ENCODE data around the gene EFCAB8.

The EFCAB8 gene

DNA sequence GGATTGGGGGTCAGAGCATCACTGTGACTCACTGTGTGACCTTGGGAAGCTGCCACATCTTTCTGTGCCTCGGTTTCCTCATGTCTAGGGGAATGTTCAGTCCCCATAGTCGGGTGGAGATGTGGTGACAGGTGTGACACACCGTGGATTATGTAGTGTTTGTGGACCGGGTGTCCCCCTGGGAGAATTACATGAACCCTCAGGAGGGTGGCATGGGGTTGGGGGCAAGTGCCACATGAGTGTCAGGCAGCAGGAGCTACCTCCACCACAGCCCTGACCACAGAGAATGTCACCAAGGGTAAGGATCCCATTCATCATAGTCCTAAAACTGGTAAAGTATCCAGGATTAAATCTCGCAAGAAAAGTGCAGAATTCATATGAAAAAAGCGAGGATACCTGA, 122.3 kb downstream of the EFCAB8 start:
- no peaks in the 10 kb centered on the region for H3K27me3 Mint-ChIP-seq
- H3K9me3 Mint-ChIP-seq: peaks cover 0 to 6% of the 10 kb centered on the region in 2 donors
- DNase-seq (no peak), ATAC-seq (replicated peaks) (no peak)
- H3K27ac Mint-ChIP-seq: peak overlapping the region in 1 of 2 donors; percentile 79
- H3K4me1 Mint-ChIP-seq (ENCODE audit: low read depth in 2 of 2): peaks cover 8 to 12% of the 10 kb centered on the region in 2 donors
- H3K4me3 Mint-ChIP-seq: no peak overlapping the region
- peaks cover 3% of the 10 kb centered on the region for H3K36me3 Mint-ChIP-seq (ENCODE audit: insufficient read depth)

- DNase-seq (no peak), ATAC-seq (replicated peaks) (no peak)
- no peaks in the 10 kb centered on the region for H3K27me3 Mint-ChIP-seq
- peaks cover 3% of the 10 kb centered on the region for H3K36me3 Mint-ChIP-seq (ENCODE audit: insufficient read depth)
- peaks cover 5 to 9% of the 10 kb centered on the region in 2 donors for H3K4me1 Mint-ChIP-seq (ENCODE audit: low read depth in 2 of 2)
- H3K27ac Mint-ChIP-seq: peak overlapping the region in 1 of 2 donors; percentile 79
- H3K9me3 Mint-ChIP-seq: no peaks in the 10 kb centered on the region
- H3K4me3 Mint-ChIP-seq: no peak overlapping the region
Measured at GRCh38 chr20:32982617-32983458, 124.1 kb downstream of the EFCAB8 start.

- ATAC-seq (replicated peaks): no peak
- peaks cover 3% of the 10 kb centered on the region for H3K36me3 Mint-ChIP-seq (ENCODE audit: insufficient read depth)
- no peak overlapping the region for H3K4me3 Mint-ChIP-seq
- DNase-seq: no peak
- peaks cover 5 to 9% of the 10 kb centered on the region in 2 donors for H3K4me1 Mint-ChIP-seq (ENCODE audit: low read depth in 2 of 2)
- no peaks in the 10 kb centered on the region for H3K27me3 Mint-ChIP-seq
- H3K27ac Mint-ChIP-seq: no peak overlapping the region
- no peaks in the 10 kb centered on the region for H3K9me3 Mint-ChIP-seq
Measured at GRCh38 chr20:32983459-32984112, 124.9 kb downstream of the EFCAB8 start.

DNA sequence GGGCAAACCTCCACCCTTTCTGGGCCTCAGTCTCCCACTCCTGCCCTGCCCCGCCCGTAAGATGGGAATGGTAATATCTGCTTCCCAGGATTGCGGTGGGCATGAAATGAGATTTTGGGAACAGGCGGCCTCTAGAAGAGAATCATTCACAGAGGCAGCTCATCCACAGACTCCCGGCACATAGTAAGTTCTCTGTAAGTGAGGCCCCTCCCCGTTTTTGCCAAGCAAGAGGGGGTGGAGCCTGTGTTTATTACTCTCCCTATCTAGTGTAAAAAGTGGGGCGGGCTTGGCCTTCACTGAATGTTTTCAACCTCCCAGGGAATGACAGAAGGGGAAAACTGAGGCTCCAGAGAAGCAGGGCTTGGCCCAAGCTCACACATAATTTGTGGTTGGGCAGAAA, 125.5 kb downstream of the EFCAB8 start:
- ATAC-seq (replicated peaks): no peak
- no peaks in the 10 kb centered on the region for H3K9me3 Mint-ChIP-seq
- H3K4me1 Mint-ChIP-seq (ENCODE audit: low read depth in 2 of 2): peaks cover 5 to 9% of the 10 kb centered on the region in 2 donors
- H3K27me3 Mint-ChIP-seq: no peaks in the 10 kb centered on the region
- H3K4me3 Mint-ChIP-seq: no peak overlapping the region
- peak overlapping the region; percentile 46 to 63 for H3K27ac Mint-ChIP-seq
- H3K36me3 Mint-ChIP-seq (ENCODE audit: insufficient read depth): peaks cover 3% of the 10 kb centered on the region
- no peak for DNase-seq

- Mint-ChIP-seq H3K4me1 (ENCODE audit: low read depth in 2 of 2) (peaks cover 5 to 6% of the 10 kb centered on the region in 2 donors), H3K36me3 (ENCODE audit: insufficient read depth) (peaks cover 3% of the 10 kb centered on the region), H3K27me3 (no peaks in the 10 kb centered on the region), H3K9me3 (no peaks in the 10 kb centered on the region), H3K27ac (peak overlapping the region; percentile 46 to 63), H3K4me3 (no peak overlapping the region)
- ATAC-seq (replicated peaks): no peak
- DNase-seq: no peak
Measured at GRCh38 chr20:32984631-32985354, 126.1 kb downstream of the EFCAB8 start.

DNA sequence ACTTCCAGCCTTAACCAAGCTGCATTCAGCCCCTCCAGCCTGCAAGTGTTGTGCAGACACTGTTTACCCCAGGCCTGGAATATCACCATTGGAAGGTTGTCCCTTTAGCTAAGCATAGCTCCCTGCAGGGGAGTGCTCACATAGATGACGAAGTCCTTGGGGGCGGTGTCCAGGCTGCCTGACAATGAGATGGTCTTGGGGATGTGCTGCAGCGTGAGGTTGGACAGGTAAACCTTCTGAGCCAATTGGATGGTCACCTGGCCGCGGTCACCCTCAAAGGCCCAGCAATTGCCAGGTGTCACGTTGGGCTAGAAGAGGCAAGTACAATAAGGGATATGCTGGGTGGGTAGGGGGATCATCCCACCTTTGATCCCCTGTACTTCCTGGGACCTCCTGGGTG, 126.9 kb downstream of the EFCAB8 start:
- DNase-seq (no peak), ATAC-seq (replicated peaks) (no peak)
- Mint-ChIP-seq H3K27me3 (no peaks in the 10 kb centered on the region), H3K4me3 (no peak overlapping the region), H3K36me3 (ENCODE audit: insufficient read depth) (peaks cover 3% of the 10 kb centered on the region), H3K9me3 (no peaks in the 10 kb centered on the region), H3K27ac (peak overlapping the region in 1 of 2 donors; percentile 46), H3K4me1 (ENCODE audit: low read depth in 2 of 2) (peaks cover 5 to 6% of the 10 kb centered on the region in 2 donors)

DNA sequence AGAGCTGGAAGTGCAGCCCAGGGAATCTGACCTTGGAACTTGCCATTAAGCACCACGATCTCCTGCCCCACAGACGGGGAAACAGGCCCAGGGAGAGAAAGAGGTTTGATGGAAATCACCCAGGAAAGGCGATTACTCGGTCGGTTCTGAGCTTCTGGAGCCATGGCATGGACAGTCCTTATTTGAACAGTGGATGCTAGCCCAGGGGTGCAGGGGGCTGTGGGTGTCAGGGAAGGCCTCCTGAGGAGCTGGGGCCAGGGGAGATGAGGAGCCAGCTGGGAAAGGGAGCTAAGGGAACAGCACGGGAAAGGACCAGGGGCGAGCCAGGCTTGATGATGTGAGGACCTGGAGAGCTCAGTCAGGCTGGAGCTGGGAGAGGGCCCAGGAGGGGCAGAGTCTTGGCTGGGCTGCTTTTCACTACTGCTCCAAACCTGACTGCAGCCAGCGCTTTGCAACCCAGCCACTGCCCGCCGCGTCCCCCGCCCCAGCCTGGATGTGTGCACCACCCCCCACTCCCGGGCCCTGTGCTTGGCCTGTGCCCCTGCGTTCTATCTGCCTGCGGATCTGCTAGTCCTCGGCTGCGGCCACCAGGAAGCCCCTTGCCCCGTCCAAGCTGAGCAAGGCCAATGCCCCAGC, 127.7 kb downstream of the EFCAB8 start:
- DNase-seq: no peak
- no peak overlapping the region for H3K4me3 Mint-ChIP-seq
- no peak overlapping the region for H3K27ac Mint-ChIP-seq
- peaks cover 4 to 8% of the 10 kb centered on the region in 2 donors for H3K4me1 Mint-ChIP-seq (ENCODE audit: low read depth in 2 of 2)
- no peaks in the 10 kb centered on the region for H3K9me3 Mint-ChIP-seq
- no peak for ATAC-seq (replicated peaks)
- peaks cover 0 to 4% of the 10 kb centered on the region in 2 donors for H3K27me3 Mint-ChIP-seq
- H3K36me3 Mint-ChIP-seq (ENCODE audit: insufficient read depth): peaks cover 3% of the 10 kb centered on the region

GRCh38 chr20:32987044-32987825, 128.5 kb downstream of the EFCAB8 start:
- DNase-seq (no peak), ATAC-seq (replicated peaks) (no peak)
- Mint-ChIP-seq H3K9me3 (no peaks in the 10 kb centered on the region), H3K4me1 (ENCODE audit: low read depth in 2 of 2) (peaks cover 3 to 8% of the 10 kb centered on the region in 2 donors), H3K4me3 (no peak overlapping the region), H3K27me3 (peaks cover 0 to 4% of the 10 kb centered on the region in 2 donors), H3K27ac (no peak overlapping the region), H3K36me3 (ENCODE audit: insufficient read depth) (no peaks in the 10 kb centered on the region)

- no peak for ATAC-seq (replicated peaks)
- Mint-ChIP-seq H3K4me1 (ENCODE audit: low read depth in 2 of 2) (peaks cover 3 to 8% of the 10 kb centered on the region in 2 donors), H3K27me3 (peaks cover 0 to 4% of the 10 kb centered on the region in 2 donors), H3K9me3 (no peaks in the 10 kb centered on the region), H3K27ac (peak overlapping the region in 1 of 2 donors; percentile 49), H3K36me3 (ENCODE audit: insufficient read depth) (no peaks in the 10 kb centered on the region), H3K4me3 (no peak overlapping the region)
- DNase-seq: no peak
Measured at GRCh38 chr20:32988008-32988407, 129.3 kb downstream of the EFCAB8 start.

GRCh38 chr20:32989507-32990283, 131.0 kb downstream of the EFCAB8 start:
- peaks cover 3 to 6% of the 10 kb centered on the region in 2 donors for H3K4me1 Mint-ChIP-seq (ENCODE audit: low read depth in 2 of 2)
- H3K27ac Mint-ChIP-seq: peak overlapping the region in 1 of 2 donors; percentile 17
- no peak overlapping the region for H3K4me3 Mint-ChIP-seq
- DNase-seq (no peak), ATAC-seq (replicated peaks) (no peak)
- H3K36me3 Mint-ChIP-seq (ENCODE audit: insufficient read depth): no peaks in the 10 kb centered on the region
- H3K27me3 Mint-ChIP-seq: peaks cover 0 to 4% of the 10 kb centered on the region in 2 donors
- no peaks in the 10 kb centered on the region for H3K9me3 Mint-ChIP-seq

GRCh38 chr20:32990426-32990825, 131.7 kb downstream of the EFCAB8 start:
- no peak overlapping the region for H3K4me3 Mint-ChIP-seq
- H3K27me3 Mint-ChIP-seq: peaks cover 0 to 4% of the 10 kb centered on the region in 2 donors
- DNase-seq (no peak), ATAC-seq (replicated peaks) (no peak)
- H3K4me1 Mint-ChIP-seq (ENCODE audit: low read depth in 2 of 2): peaks cover 3 to 6% of the 10 kb centered on the region in 2 donors
- H3K9me3 Mint-ChIP-seq: no peaks in the 10 kb centered on the region
- no peaks in the 10 kb centered on the region for H3K36me3 Mint-ChIP-seq (ENCODE audit: insufficient read depth)
- no peak overlapping the region for H3K27ac Mint-ChIP-seq

- Mint-ChIP-seq H3K36me3 (ENCODE audit: insufficient read depth) (no peaks in the 10 kb centered on the region), H3K27ac (peak overlapping the region in 1 of 2 donors; percentile 29), H3K4me1 (ENCODE audit: low read depth in 2 of 2) (peaks cover 3% of the 10 kb centered on the region in 2 donors), H3K27me3 (peaks cover 0 to 4% of the 10 kb centered on the region in 2 donors), H3K9me3 (no peaks in the 10 kb centered on the region), H3K4me3 (no peak overlapping the region)
- ATAC-seq (replicated peaks) (no peak), DNase-seq (no peak)
Measured at GRCh38 chr20:32991383-32991782, 132.7 kb downstream of the EFCAB8 start.

Measured in effector memory CD8-positive, alpha-beta T cell (primary cell).